HEK293 (cell line): ENCODE data around the gene SPON1.

Experiments
- CTCF ChIA-PET: fragments of 350-600 bp; formaldehyde crosslinking; extraction: SDS; loops from one replicate; lab custom pipeline; 2021; ENCODE audit warnings: antibody characterized with exemption; lab: Yijun Ruan, JAX
- POLR2A ChIA-PET: fragments of 300-600 bp; formaldehyde crosslinking; extraction: SDS; loops from one replicate; lab custom pipeline; 2020; ENCODE audit warnings: antibody characterized with exemption, inconsistent platforms; lab: Yijun Ruan, JAX
- H3K27ac ChIP-seq: fragments of 200-500 bp; sonication (Bioruptor generic); 2 replicates; pipeline ENCODE4 v1.5.1; 2014; ENCODE audit warnings: low read depth, low read length, control low read depth, inconsistent platforms; ENCODE audit errors: extremely low read depth
- H3K36me3 ChIP-seq, 2 experiments: fragments of 200-500 bp in 1 of 2; sonication (Bioruptor generic) in 1 of 2; 1 replicate in 1 of 2; 2 replicates in 1 of 2; pipeline ENCODE4 v1.5.1; 2014 to 2017; ENCODE audit warnings: inconsistent platforms in 2 of 2, low read length in 2 of 2; ENCODE audit not compliant: control insufficient read depth in 2 of 2, insufficient read depth in 1 of 2
- H3K4me1 ChIP-seq: fragments of 200-500 bp; sonication (Bioruptor generic); 2 replicates; pipeline ENCODE4 v1.5.1; 2014; ENCODE audit warnings: mild to moderate bottlenecking, low read length, inconsistent platforms; ENCODE audit not compliant: control insufficient read depth, insufficient read depth
- H3K4me3 ChIP-seq: 2 replicates; pipeline ENCODE4 v1.5.1; 2011; ENCODE audit warnings: low read depth, mild to moderate bottlenecking, control low read depth, low read length, moderate library complexity
- H3K9me3 ChIP-seq: fragments of 200-500 bp; sonication (Bioruptor generic); 2 replicates; pipeline ENCODE4 v1.5.1; 2014; ENCODE audit warnings: low read depth, low read length, inconsistent platforms; ENCODE audit not compliant: control insufficient read depth, insufficient read depth
- GLIS2 ChIP-seq: fragments of 450-650 bp; formaldehyde crosslinking; IDR thresholded peaks from 2 replicates; pipeline ENCODE4 v1.5.1; 2016; ENCODE audit warnings: missing biosample characterization, missing genetic modification characterization
- MZF1 ChIP-seq: fragments of 450-650 bp; formaldehyde crosslinking; IDR thresholded peaks from 2 replicates; pipeline ENCODE4 v1.5.1; 2017; ENCODE audit warnings: missing biosample characterization, missing genetic modification characterization, borderline replicate concordance
- OVOL3 ChIP-seq: fragments of 450-650 bp; formaldehyde crosslinking; IDR thresholded peaks from 2 replicates; pipeline ENCODE4 v1.5.1; 2016; ENCODE audit warnings: missing biosample characterization, missing genetic modification characterization
- PRDM1 ChIP-seq: fragments of 450-650 bp; formaldehyde crosslinking; IDR thresholded peaks from 2 replicates; pipeline ENCODE4; 2016; ENCODE audit warnings: missing biosample characterization, missing genetic modification characterization
- ZBTB17 ChIP-seq: fragments of 450-650 bp; formaldehyde crosslinking; IDR thresholded peaks from 2 replicates; pipeline ENCODE4 v1.5.1; 2016; ENCODE audit warnings: missing biosample characterization, missing genetic modification characterization
- ZBTB8A ChIP-seq: fragments of 450-650 bp; formaldehyde crosslinking; IDR thresholded peaks from 2 replicates; pipeline ENCODE4 v1.5.1; 2016; ENCODE audit warnings: missing biosample characterization, missing genetic modification characterization
- ZNF138 ChIP-seq: fragments of 450-650 bp; formaldehyde crosslinking; IDR thresholded peaks from 2 replicates; pipeline ENCODE4 v1.5.1; 2016; ENCODE audit warnings: missing biosample characterization, missing genetic modification characterization, borderline replicate concordance
- ZNF274 ChIP-seq, 2 experiments: fragments of 200-500 bp in 1 of 2; fragments of 450-650 bp in 1 of 2; sonication (Bioruptor generic) in 1 of 2; formaldehyde crosslinking in 1 of 2; IDR thresholded peaks; 2 replicates each; pipeline versions ENCODE4 v1.5.1 to v1.6.1; 2014 to 2016; ENCODE audit warnings: borderline replicate concordance in 1 of 2, inconsistent platforms in 1 of 2, low read length in 1 of 2, missing biosample characterization in 1 of 2, missing genetic modification characterization in 1 of 2
- ZNF600 ChIP-seq: fragments of 450-650 bp; formaldehyde crosslinking; IDR thresholded peaks from 2 replicates; pipeline ENCODE4 v1.5.1; 2016; ENCODE audit warnings: missing biosample characterization, missing genetic modification characterization
- ZNF624 ChIP-seq: fragments of 450-650 bp; formaldehyde crosslinking; IDR thresholded peaks from 2 replicates; pipeline ENCODE4 v1.5.1; 2017; ENCODE audit warnings: missing biosample characterization, missing genetic modification characterization
- ZNF629 ChIP-seq: fragments of 450-650 bp; formaldehyde crosslinking; IDR thresholded peaks from 2 replicates; pipeline ENCODE4 v1.5.1; 2017; ENCODE audit warnings: missing biosample characterization, missing genetic modification characterization
- ZNF654 ChIP-seq: fragments of 450-650 bp; formaldehyde crosslinking; IDR thresholded peaks from 2 replicates; pipeline ENCODE4 v1.5.1; 2016; ENCODE audit warnings: low read depth, missing biosample characterization, missing genetic modification characterization
- ZNF660 ChIP-seq: fragments of 450-650 bp; IDR thresholded peaks from 2 replicates; pipeline ENCODE4 v1.5.1; 2018; ENCODE audit warnings: missing biosample characterization, mild to moderate bottlenecking, missing genetic modification characterization
- ZNF837 ChIP-seq: fragments of 450-650 bp; formaldehyde crosslinking; IDR thresholded peaks from 2 replicates; pipeline ENCODE4 v1.5.1; 2016; ENCODE audit warnings: missing biosample characterization, missing genetic modification characterization
- TF ChIP-seq, protein P1 (sequence below): fragments of 450-650 bp; formaldehyde crosslinking; IDR thresholded peaks from 2 replicates; pipeline ENCODE4 v1.5.1; 2016; ENCODE audit warnings: missing biosample characterization, missing genetic modification characterization
- TF ChIP-seq, protein P2 (sequence below): fragments of 450-650 bp; formaldehyde crosslinking; IDR thresholded peaks from 2 replicates; pipeline ENCODE4 v1.5.1; 2016; ENCODE audit warnings: missing biosample characterization, missing genetic modification characterization
- TF ChIP-seq, protein P3 (sequence below): fragments of 450-650 bp; formaldehyde crosslinking; IDR thresholded peaks from 2 replicates; pipeline ENCODE4 v1.5.1; 2016; ENCODE audit warnings: missing biosample characterization, missing genetic modification characterization

SPON1 gene

DNA sequence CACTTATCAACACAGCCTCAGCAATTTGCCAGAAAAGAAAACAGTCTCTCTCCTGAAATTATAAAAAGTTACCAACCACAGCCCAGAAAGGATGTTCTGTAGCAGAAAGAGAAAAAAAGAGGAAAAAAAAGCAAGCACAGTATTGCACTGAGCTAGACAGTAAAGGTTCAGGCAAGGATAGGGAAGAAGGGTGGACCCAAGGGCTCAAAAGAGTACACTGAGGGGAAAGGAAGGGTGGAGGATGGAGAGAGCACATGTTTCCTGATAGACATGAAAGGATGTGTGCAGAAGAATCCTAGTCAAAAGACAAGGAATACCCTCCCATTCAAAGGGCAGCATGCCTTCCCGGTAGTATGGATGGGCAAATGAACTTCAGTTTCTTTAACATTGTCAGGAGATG, 337.4 kb downstream of the SPON1 start:
- H3K27ac ChIP-seq, result no peak overlapping the region
- TF ChIP-seq ZNF138 (tag by site-specific recombination) (no peak), MZF1 (tag by site-specific recombination) (no peak), GLIS2 (tag by site-specific recombination) (no peak), ZNF837 (no peak), ZNF624 (tag by site-specific recombination) (no peak), ZNF629 (tag by site-specific recombination) (no peak), OVOL3 (tag by site-specific recombination) (no peak)
- TF ChIP-seq, protein P1, sequence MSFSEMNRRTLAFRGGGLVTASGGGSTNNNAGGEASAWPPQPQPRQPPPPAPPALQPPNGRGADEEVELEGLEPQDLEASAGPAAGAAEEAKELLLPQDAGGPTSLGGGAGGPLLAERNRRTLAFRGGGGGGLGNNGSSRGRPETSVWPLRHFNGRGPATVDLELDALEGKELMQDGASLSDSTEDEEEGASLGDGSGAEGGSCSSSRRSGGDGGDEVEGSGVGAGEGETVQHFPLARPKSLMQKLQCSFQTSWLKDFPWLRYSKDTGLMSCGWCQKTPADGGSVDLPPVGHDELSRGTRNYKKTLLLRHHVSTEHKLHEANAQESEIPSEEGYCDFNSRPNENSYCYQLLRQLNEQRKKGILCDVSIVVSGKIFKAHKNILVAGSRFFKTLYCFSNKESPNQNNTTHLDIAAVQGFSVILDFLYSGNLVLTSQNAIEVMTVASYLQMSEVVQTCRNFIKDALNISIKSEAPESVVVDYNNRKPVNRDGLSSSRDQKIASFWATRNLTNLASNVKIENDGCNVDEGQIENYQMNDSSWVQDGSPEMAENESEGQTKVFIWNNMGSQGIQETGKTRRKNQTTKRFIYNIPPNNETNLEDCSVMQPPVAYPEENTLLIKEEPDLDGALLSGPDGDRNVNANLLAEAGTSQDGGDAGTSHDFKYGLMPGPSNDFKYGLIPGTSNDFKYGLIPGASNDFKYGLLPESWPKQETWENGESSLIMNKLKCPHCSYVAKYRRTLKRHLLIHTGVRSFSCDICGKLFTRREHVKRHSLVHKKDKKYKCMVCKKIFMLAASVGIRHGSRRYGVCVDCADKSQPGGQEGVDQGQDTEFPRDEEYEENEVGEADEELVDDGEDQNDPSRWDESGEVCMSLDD (tag by site-specific recombination), result no peak
- CTCF ChIA-PET, result interaction anchor here (0.6 to 9.1 kb wide), 17 partner anchors 8 to 908 kb away, joined by 3 to 110 read pairs (median 6); no protein-coding TSS in a partner anchor
- no peak overlapping the region for H3K4me3 ChIP-seq
- POLR2A ChIA-PET, result no interaction called here
- no peaks in the 10 kb centered on the region for H3K4me1 ChIP-seq
- no peaks in the 10 kb centered on the region for H3K36me3 ChIP-seq
- no peaks in the 10 kb centered on the region for H3K9me3 ChIP-seq

DNA sequence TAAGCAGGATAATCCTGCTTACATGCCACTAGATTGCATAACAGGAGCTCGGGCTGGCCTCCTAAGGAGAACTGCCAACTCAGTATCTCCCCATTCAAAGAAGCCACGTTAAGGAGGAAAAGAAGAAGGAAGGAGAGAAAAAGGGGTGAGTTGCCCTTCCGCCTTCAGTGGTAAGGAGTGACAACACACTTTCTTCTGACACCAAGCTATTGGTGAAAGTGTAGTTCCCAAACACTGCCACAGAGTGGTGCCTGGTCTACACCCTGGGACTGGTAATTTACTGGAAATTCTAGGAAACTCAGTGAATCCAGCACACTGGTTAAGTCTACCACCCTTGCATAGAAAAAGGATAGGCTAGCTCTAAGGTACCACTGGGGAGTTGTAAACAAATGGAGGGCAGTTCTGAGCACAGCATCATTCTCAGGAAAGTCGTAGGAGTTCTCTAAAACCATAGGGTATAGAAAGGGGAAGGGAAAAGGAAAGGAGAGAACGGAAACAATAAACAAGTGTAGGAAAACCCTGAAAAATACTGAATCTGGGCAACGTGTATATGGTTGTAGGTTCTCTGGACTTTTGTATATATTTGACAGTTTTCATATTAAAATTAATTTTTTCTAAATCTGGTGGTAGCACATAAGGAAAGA, 338.3 kb downstream of the SPON1 start:
- CTCF ChIA-PET, result interaction anchor here (0.5 to 9.1 kb wide), 37 partner anchors 8 to 907 kb away, joined by 3 to 110 read pairs (median 4); no protein-coding TSS in a partner anchor
- no peaks in the 10 kb centered on the region for H3K4me1 ChIP-seq
- TF ChIP-seq ZNF600 (tag by site-specific recombination), result peak; percentile 59
- TF ChIP-seq ZBTB8A (tag by site-specific recombination), result no peak
- TF ChIP-seq, protein P2, sequence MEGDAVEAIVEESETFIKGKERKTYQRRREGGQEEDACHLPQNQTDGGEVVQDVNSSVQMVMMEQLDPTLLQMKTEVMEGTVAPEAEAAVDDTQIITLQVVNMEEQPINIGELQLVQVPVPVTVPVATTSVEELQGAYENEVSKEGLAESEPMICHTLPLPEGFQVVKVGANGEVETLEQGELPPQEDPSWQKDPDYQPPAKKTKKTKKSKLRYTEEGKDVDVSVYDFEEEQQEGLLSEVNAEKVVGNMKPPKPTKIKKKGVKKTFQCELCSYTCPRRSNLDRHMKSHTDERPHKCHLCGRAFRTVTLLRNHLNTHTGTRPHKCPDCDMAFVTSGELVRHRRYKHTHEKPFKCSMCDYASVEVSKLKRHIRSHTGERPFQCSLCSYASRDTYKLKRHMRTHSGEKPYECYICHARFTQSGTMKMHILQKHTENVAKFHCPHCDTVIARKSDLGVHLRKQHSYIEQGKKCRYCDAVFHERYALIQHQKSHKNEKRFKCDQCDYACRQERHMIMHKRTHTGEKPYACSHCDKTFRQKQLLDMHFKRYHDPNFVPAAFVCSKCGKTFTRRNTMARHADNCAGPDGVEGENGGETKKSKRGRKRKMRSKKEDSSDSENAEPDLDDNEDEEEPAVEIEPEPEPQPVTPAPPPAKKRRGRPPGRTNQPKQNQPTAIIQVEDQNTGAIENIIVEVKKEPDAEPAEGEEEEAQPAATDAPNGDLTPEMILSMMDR, result peak; percentile 49; the same call in 1 of the 2 replicates
- TF ChIP-seq, protein P3, sequence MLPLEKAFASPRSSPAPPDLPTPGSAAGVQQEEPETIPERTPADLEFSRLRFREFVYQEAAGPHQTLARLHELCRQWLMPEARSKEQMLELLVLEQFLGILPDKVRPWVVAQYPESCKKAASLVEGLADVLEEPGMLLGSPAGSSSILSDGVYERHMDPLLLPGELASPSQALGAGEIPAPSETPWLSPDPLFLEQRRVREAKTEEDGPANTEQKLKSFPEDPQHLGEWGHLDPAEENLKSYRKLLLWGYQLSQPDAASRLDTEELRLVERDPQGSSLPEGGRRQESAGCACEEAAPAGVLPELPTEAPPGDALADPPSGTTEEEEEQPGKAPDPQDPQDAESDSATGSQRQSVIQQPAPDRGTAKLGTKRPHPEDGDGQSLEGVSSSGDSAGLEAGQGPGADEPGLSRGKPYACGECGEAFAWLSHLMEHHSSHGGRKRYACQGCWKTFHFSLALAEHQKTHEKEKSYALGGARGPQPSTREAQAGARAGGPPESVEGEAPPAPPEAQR, result no peak
- peak; percentile 28; the same call in 1 of the 2 replicates for TF ChIP-seq ZBTB17 (tag by site-specific recombination)
- TF ChIP-seq PRDM1 (tag by site-specific recombination), result peak; percentile 89
- TF ChIP-seq ZNF274 (IDR thresholded peaks at IDR 0.05; ENCODE audit: low read length), result no peak
- peak; percentile 28; the same call in 1 of the 2 replicates for TF ChIP-seq ZNF274 (tag by site-specific recombination; IDR thresholded peaks at IDR 0.05; ENCODE audit: borderline replicate concordance)
- peak; percentile 73 for TF ChIP-seq ZNF654 (tag by site-specific recombination)
- TF ChIP-seq ZNF660 (tag by site-specific recombination), result 0 out of 2 replicates have a peak, but pooled peaks have one; percentile 22
- H3K27ac ChIP-seq, result no peak overlapping the region
- H3K4me3 ChIP-seq, result no peak overlapping the region
- no peaks in the 10 kb centered on the region for H3K36me3 ChIP-seq
- no peaks in the 10 kb centered on the region for H3K9me3 ChIP-seq
- POLR2A ChIA-PET, result interaction anchor here (0.5 to 1.0 kb wide), 5 partner anchors 12 to 154 kb away, joined by 3 to 4 read pairs (median 3); no protein-coding TSS in a partner anchor
